KG1 (cell line): ENCODE measurements around the gene LRRC30.
A peak's percentile ranks its signal among the peaks of the same experiment; 100 is the strongest.

ENCODE experiments used
- DNase-seq: peaks from one replicate; lab custom pipeline; 2025; lab: John Stamatoyannopoulos, UW

LRRC30 gene

GRCh38 chr18:7237673-7238272 is 6.9 kb downstream of the LRRC30 start:
- no peak for DNase-seq

GRCh38 chr18:7242926-7243325 is 12.0 kb downstream of the LRRC30 start:
- DNase-seq, result no peak

- no peak for DNase-seq
These were observed 18.0 kb downstream of the LRRC30 start for GRCh38 chr18:7248877-7249276.

DNA sequence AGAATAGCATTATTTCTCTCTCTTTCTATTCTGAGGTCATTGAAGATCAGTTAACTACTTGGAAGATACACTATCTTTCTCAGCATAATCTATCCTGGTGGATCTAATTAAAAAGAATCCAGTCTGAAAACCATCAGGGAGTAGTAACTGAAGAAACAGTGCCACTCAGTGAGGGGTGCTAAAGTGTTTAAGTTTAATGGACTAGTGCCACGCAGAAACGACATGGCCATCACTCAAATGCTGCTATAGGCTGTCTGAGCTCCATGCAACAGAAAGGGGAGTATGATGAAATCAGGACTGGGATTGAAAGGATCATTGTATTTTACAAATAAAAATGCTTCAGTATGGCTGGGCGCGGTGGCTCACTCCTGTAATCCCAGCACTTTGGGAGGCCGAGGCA is 23.3 kb downstream of the LRRC30 start:
- DNase-seq, result no peak

DNA sequence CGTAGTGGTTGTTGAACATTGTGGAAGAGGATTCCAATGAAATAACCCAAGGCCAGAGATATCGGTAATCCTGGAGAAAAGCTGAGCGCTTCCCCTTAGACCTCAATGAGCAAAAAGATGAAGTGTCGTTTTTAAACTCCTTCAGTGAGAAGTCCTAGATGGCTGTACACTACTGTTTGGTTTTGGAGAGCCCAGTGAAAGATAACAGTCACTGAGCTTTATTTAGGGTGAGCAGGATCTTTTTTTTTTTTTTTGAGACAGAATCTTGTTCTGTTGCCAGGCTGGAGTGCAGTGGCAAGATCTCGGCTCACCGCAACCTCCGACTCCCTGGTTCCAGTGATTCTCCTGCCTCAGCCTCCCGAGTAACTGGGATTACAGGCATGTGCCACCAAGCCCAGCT is 24.2 kb downstream of the LRRC30 start:
- DNase-seq, result no peak

DNA sequence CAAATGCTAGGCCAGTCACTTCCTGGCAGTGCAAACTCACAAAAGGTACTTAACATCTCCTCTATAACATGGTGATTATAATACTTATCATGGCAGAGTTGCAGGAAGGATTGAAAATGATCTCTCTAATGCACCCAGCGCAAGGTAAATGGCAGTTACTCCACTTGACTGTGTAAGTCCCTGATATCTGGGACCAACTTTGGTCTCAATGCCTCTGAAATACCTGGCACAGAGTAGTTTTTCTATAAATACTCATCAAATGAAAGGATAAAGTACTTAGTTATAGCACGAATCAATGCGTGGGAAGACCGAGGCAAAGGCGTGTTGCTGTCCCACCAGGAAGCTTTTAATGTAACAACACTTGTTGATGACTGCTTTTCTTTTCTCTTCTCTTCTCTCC is 24.8 kb downstream of the LRRC30 start:
- DNase-seq, result no peak

GRCh38 chr18:7256618-7257425 is 25.9 kb downstream of the LRRC30 start:
- no peak for DNase-seq

GRCh38 chr18:7257426-7257740 is 26.5 kb downstream of the LRRC30 start:
- DNase-seq, result no peak

GRCh38 chr18:7259475-7259874 is 28.6 kb downstream of the LRRC30 start:
- no peak for DNase-seq

DNA sequence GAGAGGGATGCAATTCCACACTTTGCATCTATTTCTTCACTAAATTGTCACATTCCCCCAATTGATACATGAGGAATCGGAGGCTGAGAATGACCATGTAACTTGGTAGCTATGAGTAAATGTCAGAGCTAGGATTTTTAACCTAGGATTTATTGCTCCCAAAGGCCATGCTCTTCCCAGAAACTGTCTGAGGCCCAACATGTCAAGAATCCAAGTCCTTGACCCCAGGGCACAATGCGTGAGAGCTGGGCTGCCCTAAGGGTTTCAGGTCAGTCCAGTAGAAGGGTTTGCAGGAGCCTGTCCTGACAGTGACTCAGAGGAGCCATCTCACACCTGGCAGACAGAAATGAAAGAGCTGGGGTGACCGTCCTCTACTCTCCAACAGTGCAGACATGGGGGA is 30.3 kb downstream of the LRRC30 start:
- no peak for DNase-seq

- DNase-seq, result no peak
These were observed 37.1 kb downstream of the LRRC30 start for GRCh38 chr18:7267973-7268372.

DNA sequence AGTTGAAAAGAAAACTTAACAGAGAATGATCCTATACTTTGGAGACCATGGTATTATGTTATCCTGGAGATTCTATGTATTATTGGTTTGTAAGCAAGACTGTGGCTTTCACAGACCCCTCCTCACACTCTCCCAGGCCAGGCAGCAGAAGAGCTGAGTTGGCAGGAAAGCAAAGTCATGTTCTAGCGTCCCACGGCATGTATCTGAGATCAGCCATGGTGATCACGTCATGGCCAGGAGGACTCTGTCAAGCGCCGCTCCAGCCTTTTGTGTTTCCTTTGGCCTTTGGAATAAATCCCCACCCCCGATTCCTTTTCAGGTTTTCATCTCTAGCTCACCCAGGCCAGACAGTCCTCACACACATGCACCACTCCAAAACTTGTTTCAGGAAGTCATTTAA is 39.1 kb downstream of the LRRC30 start:
- DNase-seq, result no peak

DNA sequence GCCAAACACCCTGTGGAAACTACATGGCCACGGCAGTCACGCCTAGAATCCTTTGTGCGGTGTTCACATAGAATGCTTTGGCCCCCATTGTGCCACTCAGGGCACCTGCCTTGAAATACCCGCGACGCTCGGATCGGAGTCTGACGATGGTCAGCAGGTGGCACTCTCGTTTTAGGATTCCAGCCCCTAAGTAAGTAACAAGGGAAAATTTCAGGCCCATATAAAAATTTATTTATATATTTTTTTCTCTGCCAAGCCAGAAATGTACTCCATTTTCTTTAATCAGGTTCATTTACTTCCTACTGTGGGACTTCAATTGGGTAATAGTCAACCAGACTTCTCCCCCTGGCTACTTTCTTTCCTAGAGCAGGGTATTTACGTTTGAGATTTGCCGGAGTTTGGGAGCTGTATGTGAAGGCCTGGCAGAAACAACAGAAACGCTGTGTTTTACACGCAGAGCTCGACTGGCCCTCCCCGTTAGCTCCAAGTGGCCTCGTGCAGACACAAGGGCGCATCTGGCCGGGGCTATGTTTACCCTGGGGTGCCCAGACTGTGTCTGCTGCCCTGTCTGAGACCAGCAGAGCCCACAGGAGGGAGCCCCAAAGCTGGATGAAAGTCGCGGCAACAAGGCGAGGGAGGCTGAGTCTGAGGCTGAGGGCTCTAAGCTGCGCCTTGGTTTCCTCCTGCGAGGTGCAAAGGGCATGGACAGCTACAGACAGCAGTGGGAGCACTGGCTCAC is 41.6 kb downstream of the LRRC30 start:
- DNase-seq, result peak; percentile 38

GRCh38 chr18:7273301-7273921 is 42.5 kb downstream of the LRRC30 start:
- peak; percentile 58 for DNase-seq

- DNase-seq, result no peak
These were observed 50.7 kb downstream of the LRRC30 start for GRCh38 chr18:7281579-7281978.
